GM19025 (cell line): Measurements from ENCODE around the gene ARHGAP15.

Experiments used
- ATAC-seq: cut with Tn5 transposase; IDR thresholded peaks from one replicate; pipeline ENCODE4 v1.9.1; 2021; ENCODE audit warnings: mild to moderate bottlenecking, low read depth, moderate library complexity; ENCODE audit not compliant: unreplicated experiment

Gene ARHGAP15

DNA sequence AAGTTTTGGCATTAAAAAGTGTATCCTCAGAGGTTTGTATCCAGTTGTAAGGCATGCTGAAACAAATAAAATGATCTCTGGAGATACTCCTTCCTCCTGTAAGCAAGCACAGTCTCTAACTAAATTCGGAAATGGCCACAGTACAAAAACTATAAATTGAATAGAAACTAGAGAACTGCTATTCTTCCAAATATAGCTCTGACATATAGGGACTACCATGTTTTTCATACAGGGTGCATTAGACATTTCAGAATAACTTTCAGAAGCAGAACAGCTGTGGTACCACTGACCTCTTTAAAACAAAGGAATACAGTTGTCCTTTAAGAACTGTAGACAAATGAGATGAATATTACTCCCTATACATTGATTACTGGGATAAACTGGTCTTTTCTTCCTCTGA lies 568.5 kb downstream of the ARHGAP15 start:
- no peak for ATAC-seq

- ATAC-seq, result no peak
These were observed 569.1 kb downstream of the ARHGAP15 start for GRCh38 chr2:143698352-143698751.

DNA sequence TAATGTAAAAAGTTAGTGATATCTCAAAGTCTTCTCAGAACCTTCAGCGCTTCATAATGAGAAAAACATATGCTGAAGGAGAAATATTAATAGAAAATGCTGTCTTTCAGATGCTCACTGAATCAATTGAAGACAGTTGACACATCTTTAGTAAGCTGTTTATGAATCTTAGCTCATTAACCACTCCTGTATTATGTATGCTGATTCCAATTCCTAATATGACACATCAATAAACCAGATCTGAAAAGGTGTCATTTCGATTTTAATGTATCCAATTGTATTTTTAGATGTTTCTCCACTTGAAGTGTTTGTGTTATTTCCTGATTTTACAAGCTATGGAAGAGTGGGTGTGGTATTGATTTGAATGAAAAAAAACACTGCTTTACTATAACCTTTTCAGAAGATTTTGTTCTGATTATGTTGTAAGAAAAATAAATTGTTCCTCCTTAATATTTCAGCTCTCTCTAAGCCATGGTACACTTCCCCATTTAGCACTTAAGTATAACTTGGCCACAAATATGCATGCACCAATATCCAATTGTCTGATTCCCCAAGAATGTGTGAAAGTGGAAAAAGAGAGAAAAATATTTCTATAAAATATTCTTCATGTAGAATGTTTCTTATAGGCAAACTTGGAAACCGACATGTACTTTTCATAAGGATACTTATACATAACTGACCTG lies 569.8 kb downstream of the ARHGAP15 start:
- no peak for ATAC-seq

DNA sequence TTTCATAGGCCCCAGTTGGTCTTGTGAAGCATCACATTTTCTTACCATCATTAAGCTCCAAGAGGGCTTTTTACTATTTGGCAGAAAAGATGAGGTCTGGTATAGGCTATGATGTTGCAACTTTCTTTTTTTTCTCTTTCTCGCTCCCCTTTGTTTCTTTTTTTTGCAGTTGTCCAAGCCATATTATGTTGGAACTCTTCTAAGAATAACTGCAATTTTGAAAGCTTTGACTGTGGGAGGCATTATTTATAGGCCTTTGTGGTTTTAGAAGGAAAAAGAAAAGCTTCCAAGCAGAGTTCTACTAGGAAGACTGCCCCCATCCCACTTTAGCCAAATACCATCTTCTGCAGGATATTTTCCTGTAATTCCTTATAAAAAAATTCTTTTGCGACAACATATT lies 571.6 kb downstream of the ARHGAP15 start:
- no peak for ATAC-seq

- ATAC-seq, result no peak
These were observed 572.6 kb downstream of the ARHGAP15 start for GRCh38 chr2:143701785-143702184.

DNA sequence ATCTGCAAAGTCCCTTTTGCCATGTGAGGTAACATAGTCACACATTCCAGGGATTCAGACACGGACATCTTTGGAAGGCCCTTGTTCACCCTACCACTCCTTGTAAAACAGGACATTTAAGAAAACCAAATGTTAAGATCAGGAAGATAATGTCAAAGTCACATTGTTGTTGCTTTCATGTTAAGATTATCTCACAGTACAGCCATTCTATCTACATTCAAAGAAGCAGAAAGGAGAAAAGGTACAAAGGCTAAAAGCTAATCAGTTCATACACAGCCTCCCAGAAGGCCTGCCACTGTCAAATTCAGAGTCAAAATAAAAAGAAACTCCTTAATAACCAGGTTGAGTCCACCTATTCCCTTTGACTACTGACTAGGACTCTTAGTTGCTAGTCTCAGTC lies 573.7 kb downstream of the ARHGAP15 start:
- ATAC-seq, result no peak

DNA sequence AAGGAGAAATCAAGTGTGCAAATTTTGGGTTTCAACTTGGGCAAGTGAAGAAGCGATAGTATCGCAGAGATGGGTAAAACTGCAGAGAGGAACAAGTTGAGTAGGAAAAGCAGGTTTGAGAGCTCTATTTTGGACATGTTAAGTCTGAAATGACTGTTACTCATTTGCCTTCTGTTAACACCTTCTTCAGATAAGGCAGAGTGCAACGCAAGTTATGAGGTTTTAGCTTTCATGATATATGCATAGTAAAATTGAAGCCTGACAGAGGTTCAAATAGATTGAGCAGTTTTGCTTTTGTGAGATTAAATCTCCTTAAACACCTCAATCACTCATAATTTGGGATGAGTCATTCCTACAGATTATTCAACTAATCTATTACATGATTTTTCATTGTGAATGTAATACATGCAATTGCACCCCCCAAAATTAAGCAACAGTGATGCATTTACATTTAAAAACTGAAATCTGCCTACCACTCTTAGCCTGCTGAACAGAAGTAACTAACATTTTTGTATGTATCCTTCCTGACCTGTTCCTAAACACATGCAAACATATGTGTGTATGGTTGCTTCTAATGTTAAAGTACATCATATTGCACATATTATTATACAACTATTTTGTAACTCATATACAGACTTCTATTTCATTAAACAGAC lies 575.4 kb downstream of the ARHGAP15 start:
- peak; percentile 75 for ATAC-seq

DNA sequence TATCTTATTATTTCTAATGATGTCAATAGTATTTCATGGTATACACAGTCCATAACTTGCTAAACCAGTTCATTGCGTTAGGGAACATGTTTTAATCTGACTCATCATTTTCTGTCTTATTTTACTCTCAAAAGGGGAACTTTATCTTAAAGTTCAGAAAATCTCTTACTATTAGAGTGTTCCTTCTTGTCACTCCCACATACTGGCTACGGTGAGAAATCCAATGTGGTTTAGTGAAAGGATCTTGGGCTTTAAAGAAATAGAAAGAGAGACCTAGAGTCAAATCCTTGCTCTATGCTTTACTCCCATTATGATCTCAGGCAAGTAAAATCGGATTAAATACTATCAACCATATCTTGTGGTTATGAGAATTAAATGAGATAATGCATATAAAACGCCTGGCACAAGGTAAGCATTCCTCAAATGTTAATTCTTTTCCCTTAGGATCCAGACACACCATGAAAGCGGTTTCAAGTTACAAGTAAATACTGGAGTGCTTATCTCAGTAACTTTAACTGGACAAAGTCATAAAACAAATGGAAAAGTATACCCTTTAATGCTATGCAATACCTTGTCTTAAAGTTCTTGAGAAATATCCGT lies 576.0 kb downstream of the ARHGAP15 start:
- no peak for ATAC-seq

- no peak for ATAC-seq
These were observed 577.1 kb downstream of the ARHGAP15 start for GRCh38 chr2:143706354-143706753.

- ATAC-seq, result no peak
These were observed 579.5 kb downstream of the ARHGAP15 start for GRCh38 chr2:143708682-143709081.

GRCh38 chr2:143710196-143710595 lies 581.0 kb downstream of the ARHGAP15 start:
- ATAC-seq, result no peak

DNA sequence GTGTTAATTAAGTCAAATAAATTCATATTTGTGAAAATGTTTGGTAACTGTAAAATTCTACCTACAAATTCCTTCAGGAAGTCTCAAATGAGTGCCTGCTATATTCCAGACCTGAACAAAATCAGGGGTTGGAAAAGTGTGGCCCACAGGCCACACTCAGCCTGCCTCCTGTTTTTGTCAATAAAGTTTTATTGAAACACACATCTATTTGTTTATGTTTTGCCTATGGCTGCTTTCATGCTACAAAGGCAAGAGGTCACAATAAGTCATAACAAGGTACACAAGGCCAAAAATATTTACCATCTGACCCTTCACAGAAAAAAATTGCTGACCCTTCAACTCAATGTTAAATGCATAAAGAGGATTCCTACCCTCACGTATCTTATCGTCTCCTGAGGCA lies 581.7 kb downstream of the ARHGAP15 start:
- ATAC-seq, result no peak

DNA sequence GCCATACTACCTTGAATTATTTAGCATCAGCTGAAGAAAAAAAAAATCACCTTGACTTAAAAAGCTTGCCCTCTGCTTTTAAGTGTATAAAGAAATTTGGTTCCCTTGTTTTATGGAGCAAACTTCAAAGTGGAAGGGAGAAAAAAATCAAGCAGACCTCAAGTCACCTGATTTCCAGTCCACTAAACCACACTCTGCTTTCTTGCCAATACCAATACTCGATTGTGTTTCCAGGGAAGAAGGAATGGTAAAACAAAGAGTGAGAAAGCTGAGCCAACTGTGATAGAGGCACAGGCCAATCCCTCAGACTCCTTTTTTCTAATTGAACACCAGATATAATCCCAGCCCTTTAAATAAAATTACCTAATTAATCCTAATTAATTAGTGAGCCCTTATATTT lies 587.3 kb downstream of the ARHGAP15 start:
- no peak for ATAC-seq

DNA sequence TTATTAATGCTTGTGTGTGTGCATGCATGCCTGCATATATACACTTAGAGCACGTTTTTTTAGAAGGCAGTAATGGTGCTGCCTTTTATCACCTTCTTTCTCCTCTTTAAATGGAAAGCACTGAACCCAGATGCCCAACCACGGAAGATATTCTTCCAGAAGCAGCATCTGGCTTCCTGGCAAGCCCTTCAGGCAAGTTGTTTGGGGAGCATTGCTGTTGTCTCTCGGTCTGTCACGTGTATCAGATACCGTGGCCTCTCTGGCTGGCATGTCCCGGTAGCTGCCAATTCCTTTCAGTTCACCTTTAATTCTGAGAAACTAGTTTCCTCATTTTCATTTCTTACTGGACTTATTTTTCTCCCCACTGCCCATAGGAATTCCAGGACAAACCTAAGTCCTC lies 587.8 kb downstream of the ARHGAP15 start:
- no peak for ATAC-seq

- no peak for ATAC-seq
These were observed 588.4 kb downstream of the ARHGAP15 start for GRCh38 chr2:143717536-143718168.

- ATAC-seq, result no peak
These were observed 589.5 kb downstream of the ARHGAP15 start for GRCh38 chr2:143718745-143719144.

- no peak for ATAC-seq
These were observed 590.2 kb downstream of the ARHGAP15 start for GRCh38 chr2:143719406-143719805.

DNA sequence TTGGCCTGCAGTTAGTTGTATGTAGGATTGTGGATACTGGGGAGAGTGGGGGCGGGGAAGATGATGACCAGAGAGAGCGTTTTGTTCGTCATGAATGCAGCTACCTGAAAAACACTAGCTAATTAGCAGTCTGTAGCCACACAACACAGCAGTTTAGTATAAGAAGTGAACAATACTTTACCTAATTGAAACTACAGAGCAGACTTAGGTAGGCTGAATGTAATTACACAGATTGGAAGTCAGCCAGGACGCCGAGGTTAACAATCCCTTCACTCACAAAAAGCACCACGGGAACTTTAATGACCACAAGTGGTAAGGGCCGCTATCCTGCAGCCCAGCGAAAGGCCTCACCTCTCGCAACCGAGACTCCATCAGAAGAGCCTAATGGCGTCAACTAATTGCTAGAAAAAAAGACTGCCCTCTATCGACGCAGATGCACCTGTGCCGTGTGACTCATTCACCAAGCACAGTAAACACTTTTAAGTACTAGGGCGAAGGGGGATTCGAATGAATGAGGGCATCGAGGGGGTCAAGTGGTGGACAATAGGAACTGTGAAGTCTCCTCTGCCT lies 591.0 kb downstream of the ARHGAP15 start:
- no peak for ATAC-seq

DNA sequence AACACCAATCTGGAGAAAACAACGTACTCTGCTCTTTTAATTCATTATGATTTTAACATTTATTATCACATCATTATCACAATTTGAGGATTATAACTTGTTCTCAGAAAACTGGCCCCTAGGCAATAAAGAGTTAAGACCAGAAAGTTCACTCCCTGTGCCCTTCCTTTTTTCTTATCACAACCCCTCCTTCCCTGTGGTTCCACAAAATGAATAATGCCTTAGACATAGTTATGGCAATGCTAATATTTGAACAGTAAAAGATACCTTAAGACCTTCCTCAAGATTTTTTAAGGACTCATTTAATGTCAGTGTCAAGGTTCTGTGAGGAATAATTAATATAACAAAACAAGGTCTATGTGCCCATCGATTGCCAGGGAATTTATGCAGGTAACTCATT lies 596.2 kb downstream of the ARHGAP15 start:
- no peak for ATAC-seq

DNA sequence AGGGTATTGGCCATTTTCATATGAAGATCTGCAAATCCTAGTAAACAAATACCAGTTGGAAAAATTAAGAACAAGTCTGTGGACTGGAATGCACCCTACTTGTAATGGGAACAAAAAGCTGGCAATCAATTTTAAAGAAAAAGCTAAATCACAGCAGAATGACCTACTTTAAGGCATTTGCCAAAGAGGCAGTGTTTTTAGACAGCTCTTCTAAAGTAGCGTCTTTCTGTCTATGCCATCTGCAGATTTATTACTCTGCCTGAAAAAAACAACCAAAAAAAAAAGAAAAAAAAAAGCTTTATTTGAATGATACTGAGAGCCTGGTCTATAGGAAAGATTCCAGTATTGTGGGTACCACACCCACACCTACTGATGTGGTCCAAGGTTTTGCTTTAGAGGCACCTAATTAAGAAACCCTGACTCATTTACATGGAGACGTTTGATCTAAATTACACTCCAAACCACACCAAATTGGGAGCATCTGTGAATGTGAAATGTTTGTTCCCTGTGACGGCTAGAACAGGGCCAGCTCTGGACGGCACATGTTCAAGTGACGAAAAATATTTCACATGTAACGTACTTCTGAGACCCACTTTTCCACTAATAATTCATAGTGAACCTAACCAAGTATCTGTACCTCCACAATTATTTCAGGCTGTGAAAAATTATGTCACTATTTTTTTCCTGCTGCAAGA lies 597.1 kb downstream of the ARHGAP15 start:
- no peak for ATAC-seq

DNA sequence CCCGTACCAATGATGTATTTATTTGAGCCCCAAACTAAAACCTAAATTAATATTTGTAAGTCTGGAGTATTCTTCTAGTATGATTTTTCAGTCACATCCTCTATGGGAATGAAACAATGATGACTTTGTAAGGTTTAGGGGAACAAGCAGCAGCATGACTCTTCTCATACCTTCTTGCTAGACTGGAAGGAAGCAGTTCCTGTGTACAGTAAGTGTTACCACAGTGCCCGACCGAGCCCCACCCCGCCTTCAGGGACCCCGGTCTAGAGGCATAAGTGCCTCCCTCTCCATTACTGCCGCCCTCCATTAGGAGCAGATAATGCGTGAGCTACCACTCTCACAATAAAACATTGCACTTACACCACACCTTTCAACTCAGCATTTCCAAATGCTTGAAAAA lies 599.3 kb downstream of the ARHGAP15 start:
- ATAC-seq, result no peak
